ENCODE measurements around the gene CHST11.
"Not testable (repeated sequence)": the region's sequence is repeated elsewhere in the genome, so short reads cannot be mapped to it uniquely, and the experiment has no call there.

GRCh38 chr12:104564662-104565061 is 107.9 kb downstream of the CHST11 start:
- not testable (repeated sequence) for TF ChIP-seq REST (IDR thresholded peaks at IDR 0.05); ATF3 (IDR thresholded peaks at IDR 0.05); RXRA (IDR thresholded peaks at IDR 0.05); CTCF (IDR thresholded peaks at IDR 0.05; ENCODE audit: low read depth, low read length, missing input control); MAX (IDR thresholded peaks at IDR 0.05)

All from liver (tissue), 3 donors.